ENCODE data around the gene RGS6. TPM values are rescaled to one million over a fixed set of nuclear protein-coding genes. Genes with fewer than 3 reads are reported as not detected.

The RGS6 gene
- total RNA-seq, 4 donors from 2014 or later = 0.50 to 6.5 (median 4.7) TPM

GRCh38 chr14:72366619-72367018 lies 434.4 kb downstream of the RGS6 start:
- Histone ChIP-seq H3K9me3 (no peaks in the 10 kb centered on the region), H3K4me1 (peaks cover 0 to 27% (median 0%) of the 10 kb centered on the region in 3 donors), H3K4me3 (no peak overlapping the region), H3K27me3 (no peaks in the 10 kb centered on the region), H3K27ac (no peak overlapping the region), H3K36me3 (no peaks in the 10 kb centered on the region)
- no peak for TF ChIP-seq POLR2AphosphoS5 (IDR thresholded peaks at IDR 0.05)
- TF ChIP-seq POLR2A (IDR thresholded peaks at IDR 0.05) = no peak
- TF ChIP-seq EP300 (IDR thresholded peaks at IDR 0.05) = no peak
- no peak for TF ChIP-seq CTCF (IDR thresholded peaks at IDR 0.05)
- no CpG with 5 or more reads among the region's 3 CpGs for WGBS, 2 donors (ENCODE audit: low coverage in 1 of 2)
- ATAC-seq = no peak

GRCh38 chr14:72369106-72369505 lies 436.9 kb downstream of the RGS6 start:
- no peak overlapping the region for H3K4me3 ChIP-seq
- no peaks in the 10 kb centered on the region for H3K9me3 ChIP-seq
- H3K36me3 ChIP-seq = no peaks in the 10 kb centered on the region
- peaks cover 0 to 41% (median 0%) of the 10 kb centered on the region in 3 donors for H3K4me1 ChIP-seq
- no peak overlapping the region for H3K27ac ChIP-seq
- no peaks in the 10 kb centered on the region for H3K27me3 ChIP-seq
- no peak for ATAC-seq
- no peak for TF ChIP-seq POLR2A (IDR thresholded peaks at IDR 0.05)
- no peak for TF ChIP-seq POLR2AphosphoS5 (IDR thresholded peaks at IDR 0.05)
- TF ChIP-seq EP300 (IDR thresholded peaks at IDR 0.05) = no peak
- TF ChIP-seq CTCF (IDR thresholded peaks at IDR 0.05) = no peak

GRCh38 chr14:72377016-72377415 lies 444.8 kb downstream of the RGS6 start:
- no peaks in the 10 kb centered on the region for H3K36me3 ChIP-seq
- TF ChIP-seq POLR2A (IDR thresholded peaks at IDR 0.05) (no peak), EP300 (IDR thresholded peaks at IDR 0.05) (no peak), CTCF (IDR thresholded peaks at IDR 0.05) (no peak), POLR2AphosphoS5 (IDR thresholded peaks at IDR 0.05) (no peak)
- 58 to 61% methylated on average over 3 of the region's 3 CpGs for WGBS, 2 donors (ENCODE audit: low coverage in 1 of 2)

GRCh38 chr14:72380456-72380855 lies 448.2 kb downstream of the RGS6 start:
- Histone ChIP-seq H3K9me3 (peaks cover 0 to 2% (median 0%) of the 10 kb centered on the region in 3 donors), H3K36me3 (no peaks in the 10 kb centered on the region), H3K4me3 (no peak overlapping the region), H3K4me1 (peaks cover 0 to 11% (median 0%) of the 10 kb centered on the region in 3 donors), H3K27ac (no peak overlapping the region), H3K27me3 (no peaks in the 10 kb centered on the region)
- ATAC-seq = no peak
- 93 to 100% methylated on average over 1 of the region's 1 CpG for WGBS, 2 donors (ENCODE audit: low coverage in 1 of 2)
- TF ChIP-seq EP300 (IDR thresholded peaks at IDR 0.05) = no peak
- TF ChIP-seq POLR2AphosphoS5 (IDR thresholded peaks at IDR 0.05) = no peak
- no peak for TF ChIP-seq POLR2A (IDR thresholded peaks at IDR 0.05)
- TF ChIP-seq CTCF (IDR thresholded peaks at IDR 0.05) = no peak

More at GRCh38 chr14:72377016-72377415, 444.8 kb downstream of the RGS6 start:
- no peaks in the 10 kb centered on the region for H3K27me3 ChIP-seq
- ATAC-seq = no peak
- peaks cover 0 to 5% (median 0%) of the 10 kb centered on the region in 3 donors for H3K9me3 ChIP-seq
- H3K4me3 ChIP-seq = no peak overlapping the region
- no peak overlapping the region for H3K27ac ChIP-seq
- H3K4me1 ChIP-seq = peaks cover 0 to 11% (median 0%) of the 10 kb centered on the region in 3 donors

- 26 to 39% methylated on average over 5 of the region's 5 CpGs for WGBS, 2 donors (ENCODE audit: low coverage in 1 of 2)
- H3K9me3 ChIP-seq = no peaks in the 10 kb centered on the region
- no peak for TF ChIP-seq CTCF (IDR thresholded peaks at IDR 0.05)
- no peak for TF ChIP-seq POLR2A (IDR thresholded peaks at IDR 0.05)
- TF ChIP-seq POLR2AphosphoS5 (IDR thresholded peaks at IDR 0.05) = no peak
- TF ChIP-seq EP300 (IDR thresholded peaks at IDR 0.05) = no peak
- H3K4me1 ChIP-seq = peaks cover 0 to 11% (median 0%) of the 10 kb centered on the region in 3 donors
- no peak for ATAC-seq
- no peaks in the 10 kb centered on the region for H3K27me3 ChIP-seq
- H3K27ac ChIP-seq = no peak overlapping the region
- no peak overlapping the region for H3K4me3 ChIP-seq
- no peaks in the 10 kb centered on the region for H3K36me3 ChIP-seq
These were observed 451.6 kb downstream of the RGS6 start for GRCh38 chr14:72383865-72384264.
